CD4-positive, alpha-beta T cell treated with Interleukin-1 beta for 1 hour (primary cell): ENCODE data around the gene FOLR2.

Experiments used
- DNase-seq, 2 donors: peaks; one replicate each; pipeline ENCODE4 v3.0.0-alpha.2; 2020 to 2022

FOLR2 gene

DNA sequence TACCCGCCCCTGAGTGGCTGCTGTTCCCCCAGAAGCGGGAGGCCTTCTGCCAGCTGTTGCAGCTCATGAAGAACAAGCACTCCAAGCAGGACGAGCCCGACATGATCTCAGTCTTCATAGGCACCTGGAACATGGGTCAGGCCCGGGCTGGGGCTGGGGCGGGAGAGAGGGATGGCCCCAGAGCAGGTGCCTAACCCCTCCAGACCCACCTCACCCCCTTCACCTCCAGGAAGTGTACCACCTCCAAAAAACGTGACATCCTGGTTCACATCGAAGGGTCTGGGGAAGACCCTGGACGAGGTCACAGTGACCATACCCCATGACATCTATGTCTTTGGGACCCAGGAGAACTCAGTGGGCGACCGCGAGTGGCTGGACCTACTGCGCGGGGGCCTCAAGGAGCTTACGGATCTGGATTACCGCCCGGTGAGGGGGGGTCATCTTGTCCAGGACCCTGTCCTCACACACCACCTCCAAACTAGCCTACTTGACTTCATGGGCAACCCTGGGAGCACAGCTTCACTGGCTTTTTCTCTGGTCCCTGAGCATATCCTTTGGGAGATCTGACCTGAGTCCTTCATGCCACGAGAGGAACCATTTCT, 14.3 kb downstream of the FOLR2 start:
- DNase-seq: no peak

DNA sequence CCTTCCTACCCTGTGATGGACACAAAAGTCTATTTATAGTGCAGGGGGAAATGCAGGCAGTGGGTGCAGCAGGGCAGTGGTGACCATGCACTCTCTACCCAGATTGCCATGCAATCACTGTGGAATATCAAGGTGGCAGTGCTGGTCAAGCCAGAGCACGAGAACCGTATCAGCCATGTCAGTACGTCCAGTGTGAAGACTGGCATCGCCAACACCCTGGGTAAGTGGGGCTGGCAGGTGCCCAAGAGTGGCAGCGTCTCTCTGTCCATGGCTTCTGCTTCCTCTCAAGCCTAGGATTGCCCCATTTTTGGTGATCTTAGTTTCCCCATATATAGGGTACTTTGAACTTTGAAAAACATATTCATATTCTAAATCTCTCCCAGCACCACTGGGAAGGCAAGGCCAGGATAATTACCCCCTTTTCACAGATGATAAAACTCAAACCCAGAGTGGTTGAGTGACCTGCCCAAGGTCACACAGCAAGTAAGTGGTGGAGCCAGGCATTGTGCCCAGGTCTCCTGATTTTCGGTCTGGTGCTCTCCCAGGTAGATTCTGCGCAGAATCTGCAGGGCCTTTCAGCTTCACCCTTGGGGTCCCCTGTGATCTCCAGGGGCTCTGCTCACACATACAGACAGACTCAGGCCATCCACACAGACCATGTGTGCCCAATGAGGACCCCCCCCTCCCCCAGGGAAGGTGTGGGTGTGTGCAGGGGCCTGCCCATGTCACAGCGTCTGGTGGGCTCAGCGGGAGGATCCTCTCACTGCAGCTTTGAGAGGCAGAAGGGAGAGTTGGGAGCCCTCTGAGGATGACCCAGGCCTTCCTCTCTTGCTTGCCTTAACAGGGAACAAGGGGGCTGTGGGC, 15.0 kb downstream of the FOLR2 start:
- DNase-seq: no peak

DNA sequence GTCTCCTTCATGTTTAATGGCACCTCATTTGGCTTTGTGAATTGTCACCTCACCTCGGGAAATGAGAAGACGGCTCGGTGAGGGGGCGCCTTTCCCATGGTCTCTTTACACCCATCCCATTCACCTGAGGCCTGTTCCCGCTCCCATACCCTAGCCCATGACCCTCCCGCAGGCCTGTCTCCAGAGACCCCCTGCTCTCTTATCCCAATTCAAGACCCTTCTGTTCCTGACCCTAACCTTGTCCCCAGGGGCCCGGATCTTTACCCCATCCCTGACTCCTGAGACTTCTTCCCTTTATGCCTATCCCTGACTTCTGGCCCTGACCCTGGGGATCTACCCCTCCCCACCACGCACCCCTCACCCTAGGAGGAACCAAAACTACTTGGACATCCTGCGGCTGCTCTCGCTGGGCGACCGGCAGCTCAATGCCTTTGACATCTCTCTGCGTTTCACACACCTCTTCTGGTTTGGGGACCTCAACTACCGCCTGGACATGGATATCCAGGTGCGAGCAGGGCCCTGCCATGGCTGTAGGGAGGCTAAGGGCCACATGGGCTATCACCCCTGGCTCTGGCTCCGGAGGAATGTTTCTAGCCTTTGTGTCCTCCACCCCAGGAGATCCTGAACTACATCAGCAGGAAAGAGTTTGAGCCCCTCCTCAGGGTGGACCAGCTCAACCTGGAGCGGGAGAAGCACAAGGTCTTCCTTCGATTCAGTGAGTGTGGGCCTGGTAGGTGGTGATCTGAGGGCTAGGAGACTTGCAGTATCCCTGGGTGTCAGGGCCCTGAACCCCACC, 15.9 kb downstream of the FOLR2 start:
- no peak for DNase-seq

DNA sequence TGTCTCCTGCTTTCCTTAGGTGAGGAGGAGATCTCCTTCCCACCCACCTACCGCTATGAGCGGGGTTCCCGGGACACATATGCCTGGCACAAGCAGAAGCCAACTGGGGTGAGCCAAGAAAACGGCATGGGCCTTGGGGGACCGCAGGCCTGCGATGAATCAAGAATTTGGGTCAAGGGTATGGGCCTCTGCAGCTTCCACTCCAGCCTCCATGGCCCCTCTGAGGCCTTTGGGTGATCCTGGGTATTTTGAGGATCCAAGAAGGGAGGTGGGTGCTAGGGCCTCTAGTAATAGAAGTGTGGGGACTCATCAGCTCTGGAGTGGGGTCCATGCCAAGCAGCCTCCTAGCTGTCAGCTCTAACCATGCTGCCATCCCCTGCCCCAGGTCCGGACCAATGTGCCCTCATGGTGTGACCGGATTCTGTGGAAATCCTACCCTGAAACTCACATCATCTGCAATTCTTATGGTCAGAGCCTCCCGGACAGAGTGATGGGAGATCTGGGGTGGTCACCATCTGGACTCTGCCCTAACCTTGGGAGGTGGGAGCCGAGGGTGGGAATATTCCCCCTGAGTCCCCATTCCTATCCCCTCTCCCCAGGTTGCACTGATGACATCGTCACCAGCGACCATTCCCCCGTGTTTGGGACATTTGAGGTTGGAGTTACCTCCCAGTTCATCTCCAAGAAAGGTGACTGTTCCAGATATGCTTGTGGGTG, 16.6 kb downstream of the FOLR2 start:
- no peak for DNase-seq

DNA sequence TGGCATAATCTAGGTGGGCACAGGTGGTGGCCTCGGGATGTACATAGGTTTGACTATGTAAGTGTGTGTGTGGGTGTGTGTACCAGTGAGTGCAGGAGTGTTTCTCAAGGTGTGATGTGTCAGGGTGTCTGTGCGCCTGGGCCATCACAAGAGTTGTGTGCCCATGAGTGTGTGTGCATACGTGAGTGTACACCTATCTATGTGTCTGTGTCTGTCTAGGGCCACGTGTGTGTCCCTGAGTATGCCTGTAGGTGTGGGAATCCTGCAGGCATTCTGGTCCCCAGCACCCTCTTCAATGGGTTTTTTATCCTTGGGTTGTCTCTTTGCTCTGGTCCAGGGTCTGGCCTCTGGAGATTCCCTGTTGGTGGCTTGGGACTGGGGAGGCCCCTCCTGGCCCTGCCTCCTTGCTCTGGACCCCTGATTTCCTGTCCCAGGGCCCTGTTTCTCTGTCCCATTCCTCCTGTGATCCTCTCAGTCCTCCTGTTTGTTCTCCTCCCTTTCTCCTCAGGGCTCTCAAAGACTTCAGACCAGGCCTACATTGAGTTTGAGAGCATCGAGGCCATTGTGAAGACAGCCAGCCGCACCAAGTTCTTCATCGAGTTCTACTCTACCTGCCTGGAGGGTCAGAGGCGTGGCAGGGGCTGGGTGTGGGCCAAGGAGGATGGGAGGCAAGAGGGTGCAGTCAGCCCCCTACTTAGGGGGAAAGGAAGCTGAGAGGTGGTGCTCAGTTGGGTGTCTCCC, 17.3 kb downstream of the FOLR2 start:
- DNase-seq: no peak

DNA sequence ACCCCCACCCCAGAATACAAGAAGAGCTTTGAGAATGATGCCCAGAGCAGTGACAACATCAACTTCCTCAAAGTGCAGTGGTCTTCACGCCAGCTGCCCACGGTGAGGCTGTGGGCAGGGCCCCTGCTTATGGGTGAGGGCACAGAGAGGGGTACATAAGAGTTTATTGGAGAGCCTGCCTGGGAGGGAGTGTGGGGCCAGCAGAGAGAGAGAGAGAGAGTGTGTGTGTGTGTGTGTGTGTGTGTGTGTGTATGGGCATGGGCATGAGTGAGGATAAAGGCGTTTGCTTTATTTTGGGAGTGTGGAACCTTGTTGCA, 17.9 kb downstream of the FOLR2 start:
- DNase-seq: no peak

DNA sequence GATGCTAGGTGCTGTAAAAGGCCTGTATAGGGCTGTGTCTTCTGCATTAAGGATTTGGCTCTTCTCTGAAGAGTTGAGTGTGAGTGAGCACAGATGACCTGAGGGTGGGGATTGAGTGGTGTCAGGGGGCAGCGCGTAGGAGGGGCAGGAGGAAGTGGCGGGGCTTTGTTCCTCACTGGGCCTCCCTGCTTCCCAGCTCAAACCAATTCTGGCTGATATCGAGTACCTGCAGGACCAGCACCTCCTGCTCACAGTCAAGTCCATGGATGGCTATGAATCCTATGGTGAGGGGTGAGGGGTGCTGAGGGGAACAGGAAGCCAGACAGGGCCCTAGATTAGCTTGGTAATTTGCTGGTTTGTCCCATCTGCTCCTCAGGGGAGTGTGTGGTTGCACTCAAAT, 18.3 kb downstream of the FOLR2 start:
- no peak for DNase-seq

DNA sequence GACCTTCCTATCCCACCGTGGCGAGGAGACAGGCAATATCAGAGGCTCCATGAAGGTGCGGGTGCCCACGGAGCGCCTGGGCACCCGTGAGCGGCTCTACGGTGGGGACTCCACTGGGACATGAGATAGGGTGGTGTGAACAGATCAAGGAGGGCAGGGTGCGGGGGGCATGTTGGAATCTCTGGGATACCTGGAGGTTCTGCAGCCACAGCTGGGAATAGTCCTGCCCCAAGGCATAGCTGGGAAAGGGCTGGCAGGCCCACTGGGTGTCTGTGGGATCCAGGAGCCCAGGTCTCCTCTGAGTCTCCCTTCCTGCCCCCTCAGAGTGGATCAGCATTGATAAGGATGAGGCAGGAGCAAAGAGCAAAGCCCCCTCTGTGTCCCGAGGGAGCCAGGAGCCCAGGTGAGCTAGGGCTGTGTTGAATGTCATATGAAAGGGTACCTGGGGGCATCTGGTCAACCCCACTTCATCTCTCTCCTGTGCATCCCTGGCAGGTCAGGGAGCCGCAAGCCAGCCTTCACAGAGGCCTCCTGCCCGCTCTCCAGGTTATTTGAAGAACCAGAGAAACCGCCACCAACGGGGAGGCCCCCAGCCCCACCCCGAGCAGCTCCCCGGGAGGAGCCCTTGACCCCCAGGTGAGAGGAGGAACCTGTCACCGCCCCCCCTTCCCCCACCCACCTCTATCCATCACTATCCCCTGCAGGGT, 18.9 kb downstream of the FOLR2 start:
- DNase-seq: no peak

DNA sequence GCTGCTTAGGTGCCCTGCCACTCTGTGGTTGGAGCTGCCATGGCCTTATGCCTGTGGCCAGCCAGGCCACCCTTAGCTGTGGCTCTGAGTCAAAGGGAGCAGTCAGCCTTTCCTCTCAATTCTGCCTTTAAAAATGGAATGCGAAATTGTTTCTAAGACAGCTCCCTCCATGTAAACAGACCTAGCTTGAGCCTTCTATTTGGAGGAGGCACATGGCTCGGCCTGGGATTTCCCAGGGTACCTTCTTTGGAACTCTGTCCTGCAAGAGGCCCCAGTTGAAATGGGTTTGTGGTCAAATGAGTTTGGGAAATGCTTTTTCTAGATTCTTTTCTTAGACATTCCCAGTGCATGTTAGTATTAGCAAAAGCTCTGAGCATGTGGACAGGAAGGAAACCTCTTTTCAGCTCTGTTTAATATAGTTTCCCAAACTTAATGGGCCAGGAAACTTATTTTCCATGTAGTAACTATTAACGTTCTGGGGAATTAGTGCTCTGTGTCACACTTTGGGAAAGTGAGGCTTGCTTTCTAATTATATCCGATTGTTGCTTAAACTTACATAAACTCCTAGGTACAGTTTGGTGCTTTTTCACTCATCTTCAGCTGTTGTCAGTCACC, 19.6 kb downstream of the FOLR2 start:
- DNase-seq: no peak

DNA sequence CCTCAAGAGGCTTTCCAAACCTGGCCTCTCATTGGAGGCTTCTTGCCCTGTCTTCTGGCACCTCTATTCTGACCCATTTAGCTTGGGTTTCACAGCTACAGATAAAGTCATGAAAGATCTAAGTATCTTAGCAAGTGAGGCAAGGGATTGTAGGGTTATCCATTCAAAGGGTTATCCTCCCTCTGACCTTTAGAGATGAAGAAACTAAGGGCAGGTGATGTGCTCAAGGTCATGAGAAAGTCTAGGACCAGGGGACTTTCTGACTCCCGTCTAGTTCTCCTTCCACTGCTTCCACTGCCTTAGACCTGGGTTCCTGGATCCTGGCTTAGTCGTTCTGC, 20.1 kb downstream of the FOLR2 start:
- DNase-seq: no peak

DNA sequence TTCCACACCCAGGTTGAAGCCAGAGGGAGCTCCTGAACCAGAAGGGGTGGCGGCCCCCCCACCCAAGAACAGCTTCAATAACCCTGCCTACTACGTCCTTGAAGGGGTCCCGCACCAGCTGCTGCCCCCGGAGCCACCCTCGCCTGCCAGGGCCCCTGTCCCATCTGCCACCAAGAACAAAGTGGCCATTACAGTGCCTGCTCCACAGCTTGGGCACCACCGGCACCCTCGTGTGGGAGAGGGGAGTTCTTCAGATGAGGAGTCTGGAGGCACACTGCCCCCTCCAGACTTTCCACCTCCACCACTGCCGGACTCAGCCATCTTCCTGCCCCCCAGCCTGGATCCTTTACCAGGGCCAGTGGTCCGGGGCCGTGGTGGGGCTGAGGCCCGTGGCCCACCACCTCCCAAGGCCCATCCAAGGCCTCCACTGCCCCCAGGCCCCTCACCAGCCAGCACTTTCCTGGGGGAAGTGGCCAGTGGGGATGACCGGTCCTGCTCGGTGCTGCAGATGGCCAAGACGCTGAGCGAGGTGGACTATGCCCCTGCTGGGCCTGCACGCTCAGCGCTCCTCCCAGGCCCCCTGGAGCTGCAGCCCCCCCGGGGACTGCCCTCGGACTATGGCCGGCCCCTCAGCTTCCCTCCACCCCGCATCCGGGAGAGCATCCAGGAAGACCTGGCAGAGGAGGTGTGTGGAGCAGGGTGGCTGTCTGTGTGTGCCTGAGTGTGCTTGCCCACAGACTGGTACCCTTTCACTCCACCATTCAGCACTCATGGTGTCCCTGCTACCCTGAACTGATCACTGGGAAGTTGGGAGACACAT, 20.7 kb downstream of the FOLR2 start:
- DNase-seq: no peak

DNA sequence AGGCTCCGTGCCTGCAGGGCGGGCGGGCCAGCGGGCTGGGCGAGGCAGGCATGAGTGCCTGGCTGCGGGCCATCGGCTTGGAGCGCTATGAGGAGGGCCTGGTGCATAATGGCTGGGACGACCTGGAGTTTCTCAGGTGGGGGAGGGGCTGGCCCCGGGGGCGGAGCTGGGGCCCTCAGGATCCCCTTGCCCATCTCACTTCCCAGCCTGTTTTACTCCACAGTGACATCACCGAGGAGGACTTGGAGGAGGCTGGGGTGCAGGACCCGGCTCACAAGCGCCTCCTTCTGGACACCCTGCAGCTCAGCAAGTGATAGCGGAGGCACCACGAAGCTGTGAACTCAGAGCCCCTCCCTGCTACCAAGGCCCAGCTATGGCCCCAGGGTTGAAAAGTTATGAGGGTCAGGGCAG, 21.5 kb downstream of the FOLR2 start:
- DNase-seq: peak; percentile 49 to 55

DNA sequence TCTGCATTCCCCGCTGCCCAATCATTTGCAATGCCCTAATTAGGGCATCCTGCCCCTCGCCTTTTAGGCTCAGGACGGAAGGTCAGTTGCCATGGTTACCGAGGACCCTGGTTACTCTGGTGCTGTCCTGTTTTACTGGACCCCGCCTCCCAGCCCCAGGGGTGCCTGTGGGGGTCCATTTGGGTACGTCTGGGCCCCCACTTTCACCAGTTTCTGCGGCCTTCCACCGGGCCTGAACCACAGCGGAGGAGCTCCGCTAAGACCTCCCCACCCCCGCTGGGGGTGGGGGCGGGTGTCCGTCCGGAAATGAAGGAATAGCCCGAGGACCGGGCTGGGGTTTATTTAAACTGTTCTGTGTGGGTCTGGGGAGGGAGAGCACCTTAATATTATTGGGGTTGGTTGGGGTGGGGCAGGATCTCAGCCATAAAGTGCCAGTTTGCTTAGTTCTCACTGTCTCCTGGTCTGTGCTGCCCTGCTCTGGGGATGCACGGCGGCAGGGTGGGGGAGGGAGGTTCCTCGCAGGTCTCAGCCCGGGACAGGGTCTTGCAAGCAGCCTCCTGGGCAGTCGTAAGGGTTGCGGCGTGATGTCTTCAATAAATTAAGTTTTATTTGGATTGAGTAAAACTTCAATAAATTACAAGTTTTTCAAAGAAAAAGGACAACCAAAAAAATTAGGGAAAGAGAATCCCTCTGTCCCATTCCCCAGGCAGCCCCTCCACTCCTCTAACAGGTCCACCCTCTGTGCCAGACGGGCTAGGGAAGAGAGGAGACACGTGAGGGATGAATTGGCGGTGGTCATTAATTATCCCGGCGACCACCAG, 22.1 kb downstream of the FOLR2 start:
- no peak for DNase-seq

DNA sequence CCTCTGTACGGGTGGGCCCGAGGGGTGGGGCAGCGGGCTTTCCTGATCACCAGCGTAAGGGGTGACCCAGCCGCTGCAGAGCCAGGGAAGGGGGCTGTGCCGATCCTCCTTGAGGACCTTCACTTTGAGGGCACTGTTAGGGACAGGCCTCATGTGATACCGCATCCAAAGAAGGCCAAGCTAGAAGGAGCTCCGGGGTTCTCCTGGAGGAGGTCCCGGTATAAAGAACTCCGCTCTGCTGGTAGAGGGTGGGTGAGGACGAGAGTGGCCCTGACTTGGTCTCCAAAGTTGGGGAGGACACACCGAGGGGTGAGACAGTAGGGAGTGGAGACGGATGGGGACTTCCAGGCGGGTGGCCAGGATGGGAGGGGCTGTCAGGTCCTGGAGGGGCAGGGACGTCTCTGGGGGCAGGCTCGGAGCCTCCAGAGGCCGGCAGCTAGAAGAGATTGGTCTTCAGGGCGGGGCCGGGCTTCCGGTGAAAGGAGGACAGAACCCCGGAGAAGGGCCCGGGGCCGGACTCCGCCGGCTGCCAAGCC, 22.8 kb downstream of the FOLR2 start:
- DNase-seq: peak in 1 of 2 donors; percentile 22

DNA sequence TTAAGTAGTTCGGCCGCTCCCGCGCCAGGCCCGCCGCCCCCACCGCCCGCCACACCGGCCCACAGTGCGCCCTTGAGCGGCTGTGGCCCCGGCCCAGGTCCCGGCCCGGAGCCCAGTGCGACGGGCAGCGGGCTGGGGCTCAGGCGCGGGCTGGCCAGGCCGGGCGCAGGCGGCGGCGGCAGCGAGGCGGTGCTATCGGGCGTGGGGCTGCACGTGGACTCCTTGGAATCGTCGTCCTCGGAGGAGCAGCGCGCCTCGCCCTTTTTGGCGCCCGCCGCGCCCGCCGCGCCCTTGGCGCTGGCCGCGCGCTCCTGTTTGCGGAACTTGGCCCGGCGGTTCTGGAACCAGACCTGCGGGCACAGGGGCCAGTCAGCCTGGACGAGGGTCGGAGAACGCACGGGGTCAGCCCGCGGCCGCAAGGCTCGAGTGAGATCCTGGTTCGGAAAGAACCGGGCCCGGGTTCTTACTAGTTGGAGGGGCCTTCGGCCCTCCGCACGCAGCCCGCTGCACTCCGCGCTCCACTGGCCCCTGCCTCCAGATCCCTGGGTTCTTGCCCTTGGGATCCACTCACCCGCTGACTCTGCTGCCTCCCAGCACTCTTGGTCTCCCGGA, 23.4 kb downstream of the FOLR2 start:
- peak in 1 of 2 donors; percentile 39 for DNase-seq

DNA sequence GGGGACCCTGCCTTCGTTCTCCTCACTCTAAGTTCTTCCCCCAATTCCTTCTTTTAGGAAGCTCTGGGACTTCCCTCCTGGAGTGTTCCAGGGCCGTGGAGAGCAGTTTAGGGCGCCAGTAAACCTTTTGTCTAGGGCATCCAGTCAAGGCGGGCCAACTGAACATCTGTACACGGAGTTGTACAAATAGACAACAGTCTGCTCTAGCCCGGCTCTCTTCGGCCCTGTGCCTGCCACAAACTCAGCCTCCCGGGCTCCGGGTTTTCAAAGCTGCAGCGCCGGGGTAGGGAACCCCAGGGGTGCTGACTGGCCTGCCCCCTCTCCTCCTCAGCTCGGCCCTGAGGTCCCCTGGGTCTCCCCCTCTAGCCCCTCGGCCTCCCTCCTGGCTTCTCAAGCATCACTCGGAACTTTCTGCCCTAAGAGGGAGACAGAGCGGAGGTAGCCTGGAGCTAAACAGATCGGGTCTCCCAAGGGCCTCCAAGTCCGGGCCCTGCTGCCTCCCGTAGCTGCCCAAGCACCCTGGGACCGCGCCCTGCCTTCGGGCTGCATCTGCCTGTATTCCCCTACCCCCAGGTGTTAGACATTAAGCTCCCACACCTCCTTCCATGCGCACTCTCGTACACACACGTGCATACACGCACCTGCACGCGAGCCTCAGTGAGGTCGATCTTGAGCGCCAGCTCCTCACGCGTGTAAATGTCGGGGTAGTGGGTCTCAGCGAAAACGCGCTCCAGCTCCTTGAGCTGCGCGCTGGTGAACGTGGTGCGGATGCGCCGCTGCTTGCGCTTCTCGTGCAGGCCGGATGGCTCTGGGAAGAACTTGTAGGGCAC, 24.1 kb downstream of the FOLR2 start:
- DNase-seq: no peak

DNA sequence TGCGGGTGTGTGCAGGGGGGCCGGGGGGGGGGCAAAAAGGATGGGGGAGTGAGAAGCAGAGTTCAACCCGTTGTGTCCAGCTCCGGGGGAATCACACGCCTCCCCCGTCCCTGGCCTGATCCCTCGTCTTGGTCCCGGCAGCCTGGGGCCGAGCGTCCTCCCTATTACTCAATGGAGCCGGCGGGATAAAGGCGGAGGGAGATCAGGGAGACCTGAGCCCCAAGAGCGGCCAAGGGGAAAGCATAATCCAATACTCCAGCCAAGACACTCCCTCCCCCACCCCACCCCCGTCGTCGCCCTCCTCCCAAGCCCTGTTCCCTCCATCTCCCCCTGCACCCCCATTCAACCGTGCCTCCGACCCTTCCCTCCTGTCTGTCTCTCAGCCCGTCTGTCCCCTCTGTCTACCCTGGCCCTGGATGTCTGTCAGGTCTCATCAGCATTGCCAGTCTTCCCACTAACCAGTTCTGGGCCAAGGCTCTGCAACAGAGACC, 24.7 kb downstream of the FOLR2 start:
- DNase-seq: no peak

DNA sequence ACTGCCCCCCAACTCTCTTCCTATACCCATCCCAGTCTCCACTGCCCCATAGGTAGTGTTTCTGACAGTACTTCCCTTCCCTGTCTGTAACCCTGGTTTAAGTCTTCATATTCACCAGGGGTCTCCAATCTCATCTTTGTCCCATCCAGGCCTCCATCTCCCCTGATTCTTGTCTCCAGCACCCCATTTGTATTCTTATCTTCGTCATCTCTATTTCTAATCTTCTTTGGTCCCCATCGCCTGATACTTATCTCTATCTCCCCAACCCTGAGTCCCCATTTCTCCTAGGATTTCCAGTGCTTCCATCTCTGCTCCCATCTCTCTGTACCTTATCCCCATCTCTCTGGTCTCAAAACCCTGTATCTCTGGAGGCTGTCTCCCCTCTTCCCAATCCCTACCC, 25.5 kb downstream of the FOLR2 start:
- DNase-seq: no peak
